ENCODE results near the gene MANSC1. TPM values are rescaled to one million over a fixed set of nuclear protein-coding genes. Genes with fewer than 3 reads are reported as not detected.

Gene MANSC1
- total and polyA plus RNA-seq, 2 donors (not counting 3 experiments of a cell fraction or from before 2014, with no cell fraction given) = 37.0 to 65.0 TPM

DNA sequence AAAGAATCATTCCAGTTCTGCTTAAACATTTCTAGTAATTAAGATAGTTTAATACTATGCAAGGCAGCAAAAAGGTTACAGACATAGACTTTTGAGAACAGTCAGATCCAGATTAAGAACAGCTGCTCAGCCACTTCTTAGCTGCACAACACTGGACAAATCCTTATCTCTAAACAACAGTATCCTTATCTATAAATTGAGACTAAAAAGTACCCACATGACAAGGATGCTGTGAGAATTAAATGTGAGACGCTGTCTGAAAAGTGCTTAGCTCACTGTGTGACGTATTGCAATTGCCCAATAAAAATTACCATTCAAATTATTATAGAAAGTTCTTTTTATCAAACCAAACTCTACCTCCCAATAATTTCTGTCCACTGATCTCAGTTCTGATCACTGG is 42.4 kb upstream of the MANSC1 start:
- no peaks in the 10 kb centered on the region for H3K27me3 ChIP-seq (ENCODE audit: control insufficient read depth in 2 of 2, insufficient read depth in 2 of 2, low read length in 2 of 2)
- DNase-seq (ENCODE audit: low read depth, low spot score) (no peak), FAIRE-seq (no peak)
- H3K79me2 ChIP-seq (ENCODE audit: control insufficient read depth, insufficient read depth, low read length) = no peaks in the 10 kb centered on the region
- dilution Hi-C loops (cut with MboI; ENCODE audit: extremely low pct_ligation_motif_present, low sequenced_read_pairs) (no loop called here), intact Hi-C loops (cut with micrococcal nuclease) (no loop called here)
- ChIA-PET CTCF (interaction anchor here (1.1 kb wide), 1 partner anchor 12 kb away, joined by 3 read pairs; no protein-coding TSS in a partner anchor), POLR2A (no interaction called here)
- no peaks in the 10 kb centered on the region for H4K20me1 ChIP-seq (replicated peaks; ENCODE audit: control insufficient read depth, extremely low read depth, insufficient read depth, low read length)
- H3K27ac ChIP-seq (ENCODE audit: insufficient read depth, low read depth, low read length) = no peak overlapping the region
- H3K9me3 ChIP-seq (replicated peaks; ENCODE audit: control insufficient read depth, insufficient read depth, low read length) = no peaks in the 10 kb centered on the region
- no peak overlapping the region for H2AFZ ChIP-seq (ENCODE audit: low read depth, low read length)
- H3K36me3 ChIP-seq (ENCODE audit: control insufficient read depth in 2 of 2, extremely low read depth in 1 of 2, insufficient read depth in 2 of 2, low read length in 2 of 2) = no peaks in the 10 kb centered on the region
- BruUV-seq (replicated peaks) = no TSS peak
- no peak for TF ChIP-seq FOS (IDR thresholded peaks at IDR 0.05; ENCODE audit: borderline replicate concordance, insufficient read depth, low read length)
- no peak for TF ChIP-seq EZH2 (IDR thresholded peaks at IDR 0.05; ENCODE audit: borderline replicate concordance, low read depth, low read length, severe bottlenecking)
- no peak for TF ChIP-seq JUN (IDR thresholded peaks at IDR 0.05; ENCODE audit: borderline replicate concordance, insufficient read depth, insufficient read length, low read depth)
- TF ChIP-seq, protein P1, sequence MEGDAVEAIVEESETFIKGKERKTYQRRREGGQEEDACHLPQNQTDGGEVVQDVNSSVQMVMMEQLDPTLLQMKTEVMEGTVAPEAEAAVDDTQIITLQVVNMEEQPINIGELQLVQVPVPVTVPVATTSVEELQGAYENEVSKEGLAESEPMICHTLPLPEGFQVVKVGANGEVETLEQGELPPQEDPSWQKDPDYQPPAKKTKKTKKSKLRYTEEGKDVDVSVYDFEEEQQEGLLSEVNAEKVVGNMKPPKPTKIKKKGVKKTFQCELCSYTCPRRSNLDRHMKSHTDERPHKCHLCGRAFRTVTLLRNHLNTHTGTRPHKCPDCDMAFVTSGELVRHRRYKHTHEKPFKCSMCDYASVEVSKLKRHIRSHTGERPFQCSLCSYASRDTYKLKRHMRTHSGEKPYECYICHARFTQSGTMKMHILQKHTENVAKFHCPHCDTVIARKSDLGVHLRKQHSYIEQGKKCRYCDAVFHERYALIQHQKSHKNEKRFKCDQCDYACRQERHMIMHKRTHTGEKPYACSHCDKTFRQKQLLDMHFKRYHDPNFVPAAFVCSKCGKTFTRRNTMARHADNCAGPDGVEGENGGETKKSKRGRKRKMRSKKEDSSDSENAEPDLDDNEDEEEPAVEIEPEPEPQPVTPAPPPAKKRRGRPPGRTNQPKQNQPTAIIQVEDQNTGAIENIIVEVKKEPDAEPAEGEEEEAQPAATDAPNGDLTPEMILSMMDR (IDR thresholded peaks at IDR 0.05; ENCODE audit: extremely low read depth in 1 of 2, insufficient read depth in 1 of 2, low read depth in 1 of 2, low read length in 2 of 2) = no peak
- TF ChIP-seq MYC (IDR thresholded peaks at IDR 0.05; ENCODE audit: low read depth, low read length) = no peak
- TF ChIP-seq POLR2AphosphoS5 (IDR thresholded peaks at IDR 0.05; ENCODE audit: insufficient read depth, low read depth, low read length) = no peak
- no peaks in the 10 kb centered on the region for H3K9me1 ChIP-seq (replicated peaks; ENCODE audit: control insufficient read depth, extremely low read depth, insufficient read depth, low read length)
- H3K4me3 ChIP-seq (replicated peaks in 1 of 3; ENCODE audit: insufficient read depth in 1 of 3, low read depth in 1 of 3, low read length in 3 of 3) = no peak overlapping the region
- no peak overlapping the region for H3K9ac ChIP-seq (replicated peaks; ENCODE audit: extremely low read depth, insufficient read depth, low read length)
- no peak overlapping the region for H3K4me2 ChIP-seq (ENCODE audit: insufficient read depth, low read length)
- peaks cover 5% of the 10 kb centered on the region for H3K4me1 ChIP-seq (ENCODE audit: control insufficient read depth, extremely low read depth, insufficient read depth, low read length)

Measured in endothelial cell of umbilical vein (primary cell).